ENCODE data around the gene FRMD6.
"Not testable (repeated sequence)": the region's sequence is repeated elsewhere in the genome, so short reads cannot be mapped to it uniquely, and the experiment has no call there.

Gene FRMD6

DNA sequence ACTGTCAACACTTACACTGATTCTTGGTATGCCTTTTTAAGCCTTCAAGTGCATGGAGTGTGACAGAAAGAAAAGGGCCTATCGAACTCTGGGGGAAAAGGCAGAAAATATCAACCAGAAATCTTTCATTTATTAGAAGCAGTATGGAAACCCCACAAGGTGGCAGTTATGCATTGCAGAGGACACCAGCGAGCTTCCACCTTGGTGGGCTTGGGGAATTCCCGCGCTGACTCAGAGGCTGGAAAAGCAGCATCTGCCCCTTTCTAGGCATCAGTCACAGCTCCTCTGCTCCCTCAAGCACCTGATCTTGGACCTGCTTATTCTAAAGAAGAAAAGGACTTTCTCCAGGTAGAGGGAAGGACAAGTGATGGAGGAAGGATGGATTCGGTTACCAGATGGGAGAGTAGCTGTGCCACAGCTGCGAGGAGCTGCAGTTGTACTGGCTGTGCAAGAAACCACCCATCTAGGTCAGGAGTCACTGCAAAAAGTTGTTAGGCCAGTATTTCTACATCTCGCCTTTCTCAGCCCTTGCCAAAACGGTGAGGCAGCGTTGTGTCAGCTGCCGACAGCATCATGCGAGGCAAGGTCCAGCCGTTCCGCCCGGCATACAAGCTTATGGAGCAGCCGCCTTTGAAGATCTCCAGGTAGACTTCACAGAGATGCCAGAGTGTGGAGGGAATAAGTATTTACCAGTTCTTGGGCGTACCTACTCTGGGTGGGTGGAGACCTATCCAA is 100.1 kb downstream of the FRMD6 start:
- H3K4me1 ChIP-seq (ENCODE audit: control insufficient read depth in 1 of 2, insufficient read depth in 2 of 2, low read length in 2 of 2); H3K27ac ChIP-seq (ENCODE audit: low read depth, low read length); H3K4me3 ChIP-seq (ENCODE audit: low read depth in 1 of 2, low read length in 2 of 2); H3K27me3 ChIP-seq (ENCODE audit: control insufficient read depth in 1 of 2, insufficient read depth in 2 of 2, low read length in 2 of 2); H3K9ac ChIP-seq (ENCODE audit: low read depth in 1 of 2, low read length in 2 of 2); H3K36me3 ChIP-seq (ENCODE audit: control insufficient read depth in 1 of 2, insufficient read depth in 2 of 2, low read length in 2 of 2); H3K9me3 ChIP-seq (ENCODE audit: control insufficient read depth in 1 of 2, low read length in 2 of 2): not testable (repeated sequence)

DNA sequence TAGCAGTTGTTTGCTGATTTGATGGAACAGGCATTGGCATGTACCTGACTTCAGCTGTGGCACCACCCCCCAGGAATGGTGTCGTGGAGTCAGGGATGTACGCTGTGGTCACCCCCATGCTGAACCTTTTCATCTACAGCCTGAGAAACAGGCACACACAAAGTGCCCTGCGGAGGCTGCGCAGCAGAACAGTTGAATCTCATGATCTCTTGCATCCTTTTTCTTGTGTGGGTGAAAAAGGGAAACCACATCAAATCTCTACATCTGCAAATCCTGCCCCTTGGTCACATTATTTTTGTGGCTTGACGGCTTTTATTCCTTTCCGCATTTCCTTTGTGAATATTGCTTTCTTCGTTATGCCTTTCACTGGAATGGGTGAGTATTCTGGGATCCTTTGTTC is 106.0 kb downstream of the FRMD6 start:
- not testable (repeated sequence) for H3K4me1 ChIP-seq (ENCODE audit: control insufficient read depth in 1 of 2, insufficient read depth in 2 of 2, low read length in 2 of 2); H3K9me3 ChIP-seq (ENCODE audit: control insufficient read depth in 1 of 2, low read length in 2 of 2); H3K27me3 ChIP-seq (ENCODE audit: control insufficient read depth in 1 of 2, insufficient read depth in 2 of 2, low read length in 2 of 2); H3K9ac ChIP-seq (ENCODE audit: low read depth in 1 of 2, low read length in 2 of 2); H3K36me3 ChIP-seq (ENCODE audit: control insufficient read depth in 1 of 2, insufficient read depth in 2 of 2, low read length in 2 of 2); H3K27ac ChIP-seq (ENCODE audit: low read depth, low read length); H3K4me3 ChIP-seq (ENCODE audit: low read depth in 1 of 2, low read length in 2 of 2)

DNA sequence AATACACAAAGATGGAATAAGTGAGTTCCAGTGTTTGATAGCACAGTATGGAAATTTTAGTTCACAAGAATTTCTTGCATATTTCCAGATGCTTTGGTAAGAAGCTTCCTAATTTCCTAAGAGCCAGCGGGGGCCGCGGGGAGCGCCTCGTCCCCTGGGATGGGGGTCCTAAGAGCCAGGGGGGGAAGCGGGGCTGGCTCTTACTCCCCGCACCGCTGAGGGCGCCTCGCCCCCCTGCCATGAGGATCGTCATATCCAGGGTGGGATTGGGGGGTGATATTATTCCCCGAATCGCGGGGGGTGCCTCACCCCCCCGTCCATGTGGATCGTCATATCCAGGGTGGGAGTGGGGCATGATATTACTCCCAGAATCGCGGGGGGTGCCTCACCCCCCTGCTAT is 108.2 kb downstream of the FRMD6 start:
- Histone ChIP-seq H3K36me3 (ENCODE audit: control insufficient read depth in 1 of 2, insufficient read depth in 2 of 2, low read length in 2 of 2) (no peaks in the 10 kb centered on the region), H3K27me3 (ENCODE audit: control insufficient read depth in 1 of 2, insufficient read depth in 2 of 2, low read length in 2 of 2) (no peaks in the 10 kb centered on the region), H3K9ac (ENCODE audit: low read depth in 1 of 2, low read length in 2 of 2) (no peak overlapping the region)

DNA sequence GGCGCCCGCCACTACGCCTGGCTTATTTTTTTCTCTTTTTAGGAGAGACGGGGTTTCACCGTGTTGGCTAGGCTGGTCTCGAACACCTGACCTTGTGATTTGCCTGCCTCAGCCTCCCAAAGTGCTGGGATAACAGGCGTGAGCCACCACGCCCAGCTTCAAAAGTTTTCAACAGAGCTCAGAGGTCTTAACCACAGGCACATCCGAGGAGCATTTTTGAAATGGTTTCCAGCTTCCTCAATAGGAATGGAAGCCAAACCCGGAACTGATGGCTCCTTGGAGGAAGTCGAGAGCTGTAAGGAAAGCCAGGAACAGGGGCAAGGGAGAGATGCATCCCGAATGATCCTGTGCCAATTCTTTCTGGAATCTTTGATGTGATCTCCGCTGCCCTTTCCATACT is 114.0 kb downstream of the FRMD6 start:
- H3K36me3 ChIP-seq (ENCODE audit: control insufficient read depth in 1 of 2, insufficient read depth in 2 of 2, low read length in 2 of 2); H3K27me3 ChIP-seq (ENCODE audit: control insufficient read depth in 1 of 2, insufficient read depth in 2 of 2, low read length in 2 of 2); H3K9me3 ChIP-seq (ENCODE audit: control insufficient read depth in 1 of 2, low read length in 2 of 2); H3K9ac ChIP-seq (ENCODE audit: low read depth in 1 of 2, low read length in 2 of 2); H3K27ac ChIP-seq (ENCODE audit: low read depth, low read length); H3K4me3 ChIP-seq (ENCODE audit: low read depth in 1 of 2, low read length in 2 of 2); H3K4me1 ChIP-seq (ENCODE audit: control insufficient read depth in 1 of 2, insufficient read depth in 2 of 2, low read length in 2 of 2): not testable (repeated sequence)

More for the DNA sequence above, 108.2 kb downstream of the FRMD6 start:
- Histone ChIP-seq H3K9me3 (ENCODE audit: control insufficient read depth in 1 of 2, low read length in 2 of 2) (no peaks in the 10 kb centered on the region), H3K27ac (ENCODE audit: low read depth, low read length) (no peak overlapping the region), H3K4me1 (ENCODE audit: control insufficient read depth in 1 of 2, insufficient read depth in 2 of 2, low read length in 2 of 2) (no peaks in the 10 kb centered on the region), H3K4me3 (ENCODE audit: low read depth in 1 of 2, low read length in 2 of 2) (no peak overlapping the region)

DNA sequence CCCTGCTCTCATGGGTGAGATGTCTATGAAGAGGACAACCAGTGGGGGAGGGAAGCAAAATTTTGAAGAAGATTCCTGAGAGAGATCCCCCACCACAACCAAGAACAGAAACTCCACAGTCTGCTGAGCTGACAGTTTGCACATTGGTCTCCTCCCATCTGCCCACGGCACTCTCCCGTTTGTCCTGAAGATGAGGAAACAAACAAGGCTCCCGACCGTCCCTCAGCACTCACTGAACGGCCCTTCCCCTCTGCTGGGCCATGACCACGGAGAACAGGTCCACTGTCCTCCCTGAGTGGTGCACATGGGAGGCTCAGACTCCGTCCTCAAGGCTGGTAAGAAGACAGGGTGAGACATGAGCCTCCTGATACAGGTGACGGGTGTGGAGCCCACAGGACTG is 114.9 kb downstream of the FRMD6 start:
- not testable (repeated sequence) for H3K27me3 ChIP-seq (ENCODE audit: control insufficient read depth in 1 of 2, insufficient read depth in 2 of 2, low read length in 2 of 2); H3K27ac ChIP-seq (ENCODE audit: low read depth, low read length); H3K9ac ChIP-seq (ENCODE audit: low read depth in 1 of 2, low read length in 2 of 2); H3K4me3 ChIP-seq (ENCODE audit: low read depth in 1 of 2, low read length in 2 of 2); H3K9me3 ChIP-seq (ENCODE audit: control insufficient read depth in 1 of 2, low read length in 2 of 2); H3K4me1 ChIP-seq (ENCODE audit: control insufficient read depth in 1 of 2, insufficient read depth in 2 of 2, low read length in 2 of 2); H3K36me3 ChIP-seq (ENCODE audit: control insufficient read depth in 1 of 2, insufficient read depth in 2 of 2, low read length in 2 of 2)

DNA sequence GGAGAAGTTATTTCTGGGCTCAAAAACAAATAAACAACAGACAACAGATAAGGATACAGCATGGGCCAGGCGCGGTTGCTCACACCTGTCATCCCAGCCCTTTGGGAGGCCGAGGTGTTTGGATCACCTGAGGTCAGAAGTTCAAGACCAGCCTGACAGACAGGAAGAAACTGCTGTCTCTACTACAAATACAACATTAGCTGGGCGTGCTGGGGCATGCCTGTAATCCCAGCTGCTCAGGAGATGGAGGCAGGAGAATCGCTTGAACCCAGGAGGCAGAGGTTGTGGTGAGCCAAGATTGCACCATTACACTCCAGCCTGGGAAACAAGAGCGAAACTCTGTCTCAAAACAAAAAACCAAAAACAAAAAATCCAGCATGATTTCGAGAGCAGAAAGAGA is 117.6 kb downstream of the FRMD6 start:
- not testable (repeated sequence) for H3K4me3 ChIP-seq (ENCODE audit: low read depth in 1 of 2, low read length in 2 of 2)

DNA sequence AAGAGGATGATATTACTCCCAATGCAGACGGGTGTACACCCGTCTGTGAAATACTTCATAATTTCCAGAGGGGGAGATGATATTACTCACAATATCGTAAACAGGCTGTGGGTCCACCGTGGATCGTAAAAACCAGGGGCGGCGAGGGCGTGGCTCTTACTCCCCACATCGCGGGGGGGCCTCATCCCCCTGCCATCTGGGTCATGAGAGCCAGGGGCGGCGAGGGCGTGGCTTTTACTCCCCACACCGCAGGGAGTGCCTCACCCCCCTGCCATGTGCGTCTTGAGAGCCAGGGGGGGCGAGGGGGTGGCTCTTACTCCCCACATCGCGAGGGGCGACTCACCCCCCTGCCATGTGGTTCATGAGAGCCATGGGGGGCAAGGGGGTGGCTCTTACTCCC is 122.5 kb downstream of the FRMD6 start:
- H3K4me1 ChIP-seq (ENCODE audit: control insufficient read depth in 1 of 2, insufficient read depth in 2 of 2, low read length in 2 of 2) = no peaks in the 10 kb centered on the region
- no peak overlapping the region for H3K27ac ChIP-seq (ENCODE audit: low read depth, low read length)
- no peaks in the 10 kb centered on the region for H3K9me3 ChIP-seq (ENCODE audit: control insufficient read depth in 1 of 2, low read length in 2 of 2)
- H3K4me3 ChIP-seq (ENCODE audit: low read depth in 1 of 2, low read length in 2 of 2) = no peak overlapping the region
- H3K9ac ChIP-seq (ENCODE audit: low read depth in 1 of 2, low read length in 2 of 2) = no peak overlapping the region
- H3K27me3 ChIP-seq (ENCODE audit: control insufficient read depth in 1 of 2, insufficient read depth in 2 of 2, low read length in 2 of 2) = no peaks in the 10 kb centered on the region
- H3K36me3 ChIP-seq (ENCODE audit: control insufficient read depth in 1 of 2, insufficient read depth in 2 of 2, low read length in 2 of 2) = no peaks in the 10 kb centered on the region

More for the DNA sequence above, 117.6 kb downstream of the FRMD6 start:
- H3K27ac ChIP-seq (ENCODE audit: low read depth, low read length); H3K36me3 ChIP-seq (ENCODE audit: control insufficient read depth in 1 of 2, insufficient read depth in 2 of 2, low read length in 2 of 2); H3K9ac ChIP-seq (ENCODE audit: low read depth in 1 of 2, low read length in 2 of 2); H3K4me1 ChIP-seq (ENCODE audit: control insufficient read depth in 1 of 2, insufficient read depth in 2 of 2, low read length in 2 of 2); H3K9me3 ChIP-seq (ENCODE audit: control insufficient read depth in 1 of 2, low read length in 2 of 2); H3K27me3 ChIP-seq (ENCODE audit: control insufficient read depth in 1 of 2, insufficient read depth in 2 of 2, low read length in 2 of 2): not testable (repeated sequence)

DNA sequence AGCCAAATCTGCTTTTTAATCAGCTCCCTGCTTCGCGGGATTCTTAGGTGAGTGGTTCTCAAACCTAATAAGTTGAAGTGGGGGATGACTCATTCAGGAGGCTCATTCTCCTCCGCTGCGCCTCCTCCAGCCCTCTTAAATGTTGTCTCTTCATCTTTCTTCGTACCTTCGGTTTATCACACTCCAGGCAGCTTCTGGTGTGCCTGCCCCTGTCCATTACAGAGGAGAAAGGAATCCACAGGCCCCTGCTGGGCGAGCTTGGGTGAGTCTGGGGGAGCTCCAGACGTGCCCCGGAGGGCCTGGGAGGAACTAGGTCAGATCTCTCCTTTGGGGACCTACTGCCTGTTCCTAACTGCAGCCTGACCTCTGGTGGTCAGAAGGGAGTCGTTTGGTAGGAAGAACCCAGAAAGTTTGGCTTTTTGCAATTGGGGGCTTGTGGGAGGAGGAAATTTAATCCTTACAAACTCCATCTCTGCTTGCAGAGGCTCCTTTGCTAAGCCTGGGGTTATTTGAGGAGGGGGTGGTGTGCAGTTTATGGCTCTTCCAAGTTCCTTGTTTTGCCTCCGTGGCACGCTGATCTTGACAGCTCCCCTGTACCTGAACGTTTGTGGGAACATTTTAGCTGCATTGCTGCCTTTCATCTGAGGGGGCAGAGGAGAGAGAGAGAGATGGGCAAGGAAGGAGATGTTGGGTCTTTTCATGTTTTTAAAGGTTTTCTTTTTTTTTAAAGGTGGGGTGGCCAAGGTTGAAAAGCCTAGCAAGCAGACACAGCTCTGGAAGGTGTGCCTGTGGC is 124.6 kb downstream of the FRMD6 start:
- Histone ChIP-seq H3K9ac (ENCODE audit: low read depth in 1 of 2, low read length in 2 of 2) (no peak overlapping the region), H3K4me1 (ENCODE audit: control insufficient read depth in 1 of 2, insufficient read depth in 2 of 2, low read length in 2 of 2) (no peaks in the 10 kb centered on the region), H3K27me3 (ENCODE audit: control insufficient read depth in 1 of 2, insufficient read depth in 2 of 2, low read length in 2 of 2) (no peaks in the 10 kb centered on the region), H3K4me3 (ENCODE audit: low read depth in 1 of 2, low read length in 2 of 2) (no peak overlapping the region), H3K27ac (ENCODE audit: low read depth, low read length) (no peak overlapping the region), H3K9me3 (ENCODE audit: control insufficient read depth in 1 of 2, low read length in 2 of 2) (no peaks in the 10 kb centered on the region), H3K36me3 (ENCODE audit: control insufficient read depth in 1 of 2, insufficient read depth in 2 of 2, low read length in 2 of 2) (no peaks in the 10 kb centered on the region)

DNA sequence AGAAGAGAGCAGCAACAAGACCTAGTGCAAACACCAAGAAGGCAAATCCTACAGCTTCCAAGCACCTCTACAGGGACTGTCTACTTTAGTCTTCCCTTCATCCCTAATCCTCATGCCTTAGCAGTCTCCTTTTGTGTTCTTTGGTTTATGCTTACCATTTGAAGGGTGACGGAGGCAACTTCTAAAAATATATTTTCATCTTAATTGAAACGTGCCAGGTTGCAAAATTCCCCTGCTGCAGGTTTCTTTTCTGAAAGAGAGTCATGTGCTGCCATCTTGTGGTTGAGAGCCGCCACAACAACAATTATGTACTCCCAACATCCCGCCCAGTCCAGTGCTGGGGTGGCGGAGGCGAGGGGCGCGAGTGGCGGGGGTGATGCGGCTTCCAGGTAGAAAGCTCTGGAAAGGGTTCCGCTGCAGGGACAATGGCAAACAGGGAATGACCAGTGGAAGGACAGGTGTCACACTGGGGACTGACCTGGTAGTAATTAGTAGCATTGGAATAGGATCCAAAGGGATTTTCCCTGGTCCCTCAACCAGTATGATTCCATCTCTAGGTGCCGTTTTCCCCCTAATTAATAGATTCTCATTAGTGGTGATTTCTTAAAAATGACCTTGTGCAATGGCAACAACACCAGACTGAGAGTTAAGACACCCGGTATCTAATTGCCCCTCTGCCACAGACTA is 128.4 kb downstream of the FRMD6 start:
- no peaks in the 10 kb centered on the region for H3K27me3 ChIP-seq (ENCODE audit: control insufficient read depth in 1 of 2, insufficient read depth in 2 of 2, low read length in 2 of 2)
- no peaks in the 10 kb centered on the region for H3K36me3 ChIP-seq (ENCODE audit: control insufficient read depth in 1 of 2, insufficient read depth in 2 of 2, low read length in 2 of 2)
- H3K9ac ChIP-seq (ENCODE audit: low read depth in 1 of 2, low read length in 2 of 2) = no peak overlapping the region
- H3K9me3 ChIP-seq (ENCODE audit: control insufficient read depth in 1 of 2, low read length in 2 of 2) = no peaks in the 10 kb centered on the region
- no peak overlapping the region for H3K4me3 ChIP-seq (ENCODE audit: low read depth in 1 of 2, low read length in 2 of 2)
- H3K4me1 ChIP-seq (ENCODE audit: control insufficient read depth in 1 of 2, insufficient read depth in 2 of 2, low read length in 2 of 2) = no peaks in the 10 kb centered on the region
- no peak overlapping the region for H3K27ac ChIP-seq (ENCODE audit: low read depth, low read length)
